Measurements from ENCODE around the gene RPGR.

DNA sequence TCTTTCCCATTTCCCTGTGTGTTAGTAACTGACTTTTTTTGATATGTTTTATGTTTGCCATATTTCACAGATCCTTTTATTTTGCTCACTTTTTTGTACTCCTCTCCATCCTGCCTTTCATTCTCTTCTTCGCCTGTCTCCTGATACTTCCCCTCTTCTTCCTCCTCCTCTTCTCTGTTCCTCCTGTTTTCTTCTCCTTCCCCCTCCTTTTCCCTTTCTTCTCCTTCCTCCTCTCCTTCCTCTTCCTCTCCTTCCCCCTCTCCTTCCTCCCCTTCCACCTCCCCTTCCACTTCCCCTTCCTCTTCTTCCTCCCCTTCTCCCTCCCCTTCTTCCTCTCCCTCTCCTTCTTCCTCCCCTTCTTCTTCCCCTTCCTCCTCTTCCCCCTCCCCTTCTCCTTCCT lies 41.7 kb downstream of the RPGR start:
- TF ChIP-seq, protein P1, sequence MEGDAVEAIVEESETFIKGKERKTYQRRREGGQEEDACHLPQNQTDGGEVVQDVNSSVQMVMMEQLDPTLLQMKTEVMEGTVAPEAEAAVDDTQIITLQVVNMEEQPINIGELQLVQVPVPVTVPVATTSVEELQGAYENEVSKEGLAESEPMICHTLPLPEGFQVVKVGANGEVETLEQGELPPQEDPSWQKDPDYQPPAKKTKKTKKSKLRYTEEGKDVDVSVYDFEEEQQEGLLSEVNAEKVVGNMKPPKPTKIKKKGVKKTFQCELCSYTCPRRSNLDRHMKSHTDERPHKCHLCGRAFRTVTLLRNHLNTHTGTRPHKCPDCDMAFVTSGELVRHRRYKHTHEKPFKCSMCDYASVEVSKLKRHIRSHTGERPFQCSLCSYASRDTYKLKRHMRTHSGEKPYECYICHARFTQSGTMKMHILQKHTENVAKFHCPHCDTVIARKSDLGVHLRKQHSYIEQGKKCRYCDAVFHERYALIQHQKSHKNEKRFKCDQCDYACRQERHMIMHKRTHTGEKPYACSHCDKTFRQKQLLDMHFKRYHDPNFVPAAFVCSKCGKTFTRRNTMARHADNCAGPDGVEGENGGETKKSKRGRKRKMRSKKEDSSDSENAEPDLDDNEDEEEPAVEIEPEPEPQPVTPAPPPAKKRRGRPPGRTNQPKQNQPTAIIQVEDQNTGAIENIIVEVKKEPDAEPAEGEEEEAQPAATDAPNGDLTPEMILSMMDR (IDR thresholded peaks at IDR 0.05; ENCODE audit: low read depth, low read length): no peak
- TF ChIP-seq, protein P2, sequence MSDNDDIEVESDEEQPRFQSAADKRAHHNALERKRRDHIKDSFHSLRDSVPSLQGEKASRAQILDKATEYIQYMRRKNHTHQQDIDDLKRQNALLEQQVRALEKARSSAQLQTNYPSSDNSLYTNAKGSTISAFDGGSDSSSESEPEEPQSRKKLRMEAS (IDR thresholded peaks at IDR 0.05; ENCODE audit: low read depth, low read length): no peak
